Natural killer cell (primary cell): ENCODE data around the gene GATAD2A. TPM values are rescaled to one million over a fixed set of nuclear protein-coding genes. Genes with fewer than 3 reads are reported as not detected.

ENCODE experiments used
- ATAC-seq, 3 donors: fragments of 150-1000 bp in 2 of 3; fragments of 200-7000 bp in 1 of 3; cut with Tn5 transposase; 1 replicate in 1 of 3; 2 replicates in 2 of 3; pipeline ENCODE4 v1.10.0; 2021; ENCODE audit warnings: mild to moderate bottlenecking in 2 of 3, moderate library complexity in 2 of 3
- DNase-seq, 2 donors: peaks; one replicate each; pipeline versions ENCODE4 v3.0.0 to v3.0.0-alpha.2; 2013 to 2021; ENCODE audit warnings: mixed read lengths in 1 of 2
- H3K27ac ChIP-seq: one replicate; pipeline ENCODE4 v1.5.1; 2013; ENCODE audit warnings: mild to moderate bottlenecking, low read length
- H3K27me3 ChIP-seq: one replicate; pipeline ENCODE4 v1.6.1; 2013; ENCODE audit warnings: low read length; ENCODE audit not compliant: control insufficient read depth, insufficient read depth
- H3K36me3 ChIP-seq: one replicate; pipeline ENCODE4 v1.6.1; 2013; ENCODE audit warnings: low read length; ENCODE audit not compliant: control insufficient read depth, insufficient read depth
- H3K4me1 ChIP-seq: one replicate; pipeline ENCODE4 v1.6.1; 2013; ENCODE audit warnings: low read length; ENCODE audit not compliant: control insufficient read depth, insufficient read depth
- H3K4me3 ChIP-seq: one replicate; pipeline ENCODE4 v1.5.1; 2013; ENCODE audit warnings: low read length
- H3K9me3 ChIP-seq: one replicate; pipeline ENCODE4 v1.6.1; 2013; ENCODE audit warnings: low read length; ENCODE audit not compliant: control insufficient read depth, insufficient read depth
- H3K27ac Mint-ChIP-seq, 2 donors: one replicate each; pipeline ENCODE4 v1.8.0; 2022; ENCODE audit warnings: mild to moderate bottlenecking in 2 of 2, mixed read lengths in 2 of 2, moderate library complexity in 1 of 2
- H3K27me3 Mint-ChIP-seq, 2 donors: one replicate each; pipeline ENCODE4 v1.8.0; 2022; ENCODE audit warnings: low read depth in 2 of 2, mixed read lengths in 2 of 2
- H3K36me3 Mint-ChIP-seq: one replicate; pipeline ENCODE4 v1.8.0; 2022; ENCODE audit warnings: mixed read lengths
- H3K4me1 Mint-ChIP-seq, 2 donors: one replicate each; pipeline ENCODE4 v1.8.0; 2022; ENCODE audit warnings: mixed read lengths in 2 of 2
- H3K4me3 Mint-ChIP-seq: one replicate; pipeline ENCODE4 v1.8.0; 2022; ENCODE audit warnings: mild to moderate bottlenecking, moderate library complexity, mixed read lengths
- H3K9me3 Mint-ChIP-seq, 2 donors: one replicate each; pipeline ENCODE4 v1.8.0; 2022; ENCODE audit warnings: mixed read lengths in 2 of 2
- CTCF ChIP-seq: fragments of 200-600 bp; IDR thresholded peaks from one replicate; pipeline ENCODE4 v1.8.0; 2022; ENCODE audit warnings: antibody characterized with exemption
- WGBS: methylation state at CpG from one replicate; pipeline ENCODE4 v1.1.7; 2013; ENCODE audit warnings: missing lambda C conversion rate; ENCODE audit not compliant: insufficient coverage; 5-methylcytosine and 5-hydroxymethylcytosine counted together
- intact Hi-C: fragments of 100-400 bp; cut with micrococcal nuclease; formaldehyde crosslinking; loops from one replicate; pipeline ENCODE4 v1.14.2; 2022
- total RNA-seq, 4 donors: library from RNA; stranded (reverse); fragments of 120-200 nt in 1 of 4; gene quantifications; one replicate each; pipeline versions ENCODE4 v1.2.3 to v1.2.4, GENCODE V29; 2013 to 2022

GATAD2A gene
- total RNA-seq, 3 donors from 2014 or later (not counting 1 experiment from before 2014, with no cell fraction given): 209 to 232 (median 230) TPM

DNA sequence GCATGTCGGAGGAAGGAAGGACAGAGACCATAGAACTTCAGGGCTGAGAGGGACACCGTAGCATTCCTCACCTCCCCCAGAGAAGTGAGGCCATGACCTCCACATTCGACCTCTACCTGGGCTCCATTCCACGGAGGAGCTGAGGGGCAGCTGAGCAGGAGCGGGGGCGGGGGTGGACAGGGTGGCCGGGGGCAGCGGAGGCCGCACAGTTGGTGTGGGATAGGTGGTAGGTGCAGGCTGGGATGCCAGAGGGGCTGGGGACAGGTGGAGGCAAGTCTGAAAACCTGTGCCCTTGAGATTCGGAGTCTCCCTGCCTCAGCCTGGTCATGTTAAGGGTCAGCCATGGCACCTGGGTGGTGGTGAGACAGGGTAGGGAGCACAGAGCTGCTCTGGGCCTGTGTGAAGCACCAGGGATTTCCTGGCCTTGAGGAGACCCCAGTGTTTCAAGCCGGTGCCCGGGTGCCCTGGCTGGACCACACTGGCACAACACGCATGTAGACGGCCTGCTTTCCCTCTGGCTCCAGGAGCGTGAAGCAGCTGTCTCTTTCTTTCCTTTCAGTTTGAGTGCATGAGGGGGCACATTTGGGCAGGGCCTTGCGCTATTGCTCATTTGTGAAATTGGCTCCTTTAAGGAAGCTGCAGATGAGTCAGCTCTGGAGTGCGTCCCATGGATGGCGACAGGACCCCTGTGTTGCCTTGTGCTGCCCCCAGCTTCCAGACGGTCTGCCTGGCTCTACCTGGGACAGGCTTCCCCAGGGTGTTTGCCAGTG, 58.1 kb downstream of the GATAD2A start:
- peaks cover 2 to 5% of the 10 kb centered on the region in 2 donors for H3K9me3 Mint-ChIP-seq
- H3K4me1 ChIP-seq: peaks cover 83% of the 10 kb centered on the region
- no peak overlapping the region for H3K4me3 ChIP-seq
- peak overlapping the region; percentile 97 to 100 for H3K27ac Mint-ChIP-seq
- no peak for TF ChIP-seq CTCF
- no peaks in the 10 kb centered on the region for H3K27me3 ChIP-seq
- DNase-seq (no peak), ATAC-seq (no peak)
- peak overlapping the region; percentile 95 for H3K4me3 Mint-ChIP-seq
- H3K4me1 Mint-ChIP-seq: peaks cover 87 to 90% of the 10 kb centered on the region in 2 donors
- peaks cover 22% of the 10 kb centered on the region for H3K36me3 Mint-ChIP-seq
- H3K27me3 Mint-ChIP-seq: no peaks in the 10 kb centered on the region
- peaks cover 14% of the 10 kb centered on the region for H3K9me3 ChIP-seq
- WGBS: 82% methylated on average over 19 of the region's 19 CpGs
- H3K36me3 ChIP-seq: peaks cover 38% of the 10 kb centered on the region
- peak overlapping the region; percentile 92 for H3K27ac ChIP-seq
- intact Hi-C loops: loop anchor here (5.0 kb wide), 1 partner anchor 56 kb away; the partner anchor contains the start of gene GATAD2A

- peaks cover 5 to 8% of the 10 kb centered on the region in 2 donors for H3K9me3 Mint-ChIP-seq
Observed at GRCh38 chr19:19464339-19465098, 59.0 kb downstream of the GATAD2A start.

GRCh38 chr19:19465436-19466070, 60.1 kb downstream of the GATAD2A start:
- no peaks in the 10 kb centered on the region for H3K27me3 ChIP-seq
- Mint-ChIP-seq H3K4me3 (no peak overlapping the region), H3K36me3 (peaks cover 26% of the 10 kb centered on the region), H3K27me3 (no peaks in the 10 kb centered on the region), H3K4me1 (peaks cover 73 to 76% of the 10 kb centered on the region in 2 donors), H3K9me3 (peaks cover 5 to 8% of the 10 kb centered on the region in 2 donors), H3K27ac (peak overlapping the region; percentile 97 to 100)
- intact Hi-C loops: no loop called here
- H3K9me3 ChIP-seq: peaks cover 16% of the 10 kb centered on the region
- ATAC-seq: no peak
- H3K4me3 ChIP-seq: no peak overlapping the region
- no peak for TF ChIP-seq CTCF
- H3K4me1 ChIP-seq: peaks cover 64% of the 10 kb centered on the region
- H3K36me3 ChIP-seq: peaks cover 38% of the 10 kb centered on the region
- DNase-seq: no peak
- 97% methylated on average over 12 of the region's 12 CpGs for WGBS
- no peak overlapping the region for H3K27ac ChIP-seq

More at GRCh38 chr19:19464339-19465098, 59.0 kb downstream of the GATAD2A start:
- Mint-ChIP-seq H3K27me3 (no peaks in the 10 kb centered on the region), H3K27ac (peak overlapping the region; percentile 97 to 100), H3K4me3 (peak overlapping the region; percentile 53), H3K36me3 (peaks cover 26% of the 10 kb centered on the region), H3K4me1 (peaks cover 80 to 83% of the 10 kb centered on the region in 2 donors)
- no peak for TF ChIP-seq CTCF
- intact Hi-C loops: loop anchor here (5.0 kb wide), 1 partner anchor 57 kb away; the partner anchor contains the start of gene GATAD2A
- H3K9me3 ChIP-seq: peaks cover 16% of the 10 kb centered on the region
- no peak for DNase-seq
- H3K27ac ChIP-seq: peak overlapping the region; percentile 92
- no peak overlapping the region for H3K4me3 ChIP-seq
- H3K27me3 ChIP-seq: no peaks in the 10 kb centered on the region
- WGBS: 97% methylated on average over 12 of the region's 13 CpGs
- H3K4me1 ChIP-seq: peaks cover 74% of the 10 kb centered on the region
- peaks cover 38% of the 10 kb centered on the region for H3K36me3 ChIP-seq
- ATAC-seq: no peak
